Measurements from ENCODE around the gene CDKN1C.

The CDKN1C gene

DNA sequence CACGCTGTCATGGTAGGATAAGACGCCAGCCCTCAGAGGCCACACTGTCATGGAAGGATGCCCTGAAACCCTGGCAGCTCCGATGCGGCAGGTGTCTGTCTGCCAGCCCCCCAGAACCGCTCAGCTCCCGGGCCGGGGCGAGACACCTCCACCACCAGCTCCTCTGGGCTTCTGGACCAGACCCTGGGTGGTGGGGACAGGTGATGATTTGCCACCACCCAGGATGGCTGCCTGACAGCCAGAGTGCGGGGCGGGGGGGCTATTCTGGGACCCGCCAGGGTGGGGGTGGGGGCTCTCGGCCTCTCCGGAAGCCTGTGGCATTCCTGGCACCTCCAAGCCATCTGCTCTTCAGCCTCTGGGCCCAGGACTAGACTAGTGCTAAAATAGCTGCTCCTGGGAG, 34.3 kb upstream of the CDKN1C start:
- H3F3A ChIP-seq (ENCODE audit: insufficient read depth), result no peaks in the 10 kb centered on the region
- H4K20me1 ChIP-seq (ENCODE audit: low read depth, low read length), result no peaks in the 10 kb centered on the region
- H3K36me3 ChIP-seq (ENCODE audit: low read length), result no peaks in the 10 kb centered on the region
- H3K27me3 ChIP-seq (ENCODE audit: low read length), result no peaks in the 10 kb centered on the region
- TF ChIP-seq EZH2phosphoT487 (conservative IDR thresholded peaks at IDR 0.05; ENCODE audit: low read length), result no peak
- TF ChIP-seq, protein P1, sequence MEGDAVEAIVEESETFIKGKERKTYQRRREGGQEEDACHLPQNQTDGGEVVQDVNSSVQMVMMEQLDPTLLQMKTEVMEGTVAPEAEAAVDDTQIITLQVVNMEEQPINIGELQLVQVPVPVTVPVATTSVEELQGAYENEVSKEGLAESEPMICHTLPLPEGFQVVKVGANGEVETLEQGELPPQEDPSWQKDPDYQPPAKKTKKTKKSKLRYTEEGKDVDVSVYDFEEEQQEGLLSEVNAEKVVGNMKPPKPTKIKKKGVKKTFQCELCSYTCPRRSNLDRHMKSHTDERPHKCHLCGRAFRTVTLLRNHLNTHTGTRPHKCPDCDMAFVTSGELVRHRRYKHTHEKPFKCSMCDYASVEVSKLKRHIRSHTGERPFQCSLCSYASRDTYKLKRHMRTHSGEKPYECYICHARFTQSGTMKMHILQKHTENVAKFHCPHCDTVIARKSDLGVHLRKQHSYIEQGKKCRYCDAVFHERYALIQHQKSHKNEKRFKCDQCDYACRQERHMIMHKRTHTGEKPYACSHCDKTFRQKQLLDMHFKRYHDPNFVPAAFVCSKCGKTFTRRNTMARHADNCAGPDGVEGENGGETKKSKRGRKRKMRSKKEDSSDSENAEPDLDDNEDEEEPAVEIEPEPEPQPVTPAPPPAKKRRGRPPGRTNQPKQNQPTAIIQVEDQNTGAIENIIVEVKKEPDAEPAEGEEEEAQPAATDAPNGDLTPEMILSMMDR (IDR thresholded peaks at IDR 0.05; ENCODE audit: insufficient read depth, low read length, poor library complexity, severe bottlenecking), result no peak
- H3K4me2 ChIP-seq (ENCODE audit: low read depth, low read length, poor library complexity, severe bottlenecking), result no peak overlapping the region
- H3K9ac ChIP-seq (ENCODE audit: low read length), result no peak overlapping the region
- H3K79me2 ChIP-seq (ENCODE audit: insufficient read depth, low read length), result no peaks in the 10 kb centered on the region
- H3K9me3 ChIP-seq (ENCODE audit: insufficient read depth, low read length), result no peaks in the 10 kb centered on the region
- H3K27ac ChIP-seq (ENCODE audit: low read depth, low read length), result no peak overlapping the region
- H3K4me3 ChIP-seq (ENCODE audit: insufficient read depth, low read length, poor library complexity, severe bottlenecking), result no peak overlapping the region
- H3K9me2 ChIP-seq (replicated peaks; ENCODE audit: insufficient read depth, low read length), result no peaks in the 10 kb centered on the region
- H2AFZ ChIP-seq (ENCODE audit: low read depth, low read length, severe bottlenecking), result no peak overlapping the region

DNA sequence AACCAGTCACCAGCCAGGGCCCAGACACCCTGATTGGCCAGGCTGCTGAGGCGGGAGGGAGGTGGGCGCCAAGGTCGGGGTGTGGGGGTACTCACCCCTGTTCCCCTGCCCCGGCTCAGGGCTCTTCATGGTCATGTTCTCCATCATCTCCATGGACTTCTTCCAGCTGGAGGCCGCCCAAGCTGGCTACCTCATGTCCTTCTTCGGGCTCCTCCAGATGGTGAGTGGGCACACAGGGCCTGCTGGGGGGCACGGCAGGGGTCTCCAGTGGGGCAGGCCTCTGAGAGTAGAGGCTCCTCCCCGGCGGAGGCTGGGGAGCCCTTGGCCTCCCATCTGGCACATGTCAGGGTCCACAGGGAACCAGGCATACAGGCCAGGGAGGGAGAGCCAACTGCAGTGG, 33.6 kb upstream of the CDKN1C start:
- Histone ChIP-seq H4K20me1 (ENCODE audit: low read depth, low read length) (no peaks in the 10 kb centered on the region), H3F3A (ENCODE audit: insufficient read depth) (0 out of 2 replicates have a peak, but pooled peaks cover 1% of the 10 kb centered on the region), H3K9me2 (replicated peaks; ENCODE audit: insufficient read depth, low read length) (no peaks in the 10 kb centered on the region), H3K27ac (ENCODE audit: low read depth, low read length) (no peak overlapping the region), H2AFZ (ENCODE audit: low read depth, low read length, severe bottlenecking) (no peak overlapping the region), H3K9ac (ENCODE audit: low read length) (no peak overlapping the region), H3K9me3 (ENCODE audit: insufficient read depth, low read length) (no peaks in the 10 kb centered on the region), H3K4me3 (ENCODE audit: insufficient read depth, low read length, poor library complexity, severe bottlenecking) (no peak overlapping the region), H3K36me3 (ENCODE audit: low read length) (no peaks in the 10 kb centered on the region), H3K27me3 (ENCODE audit: low read length) (no peaks in the 10 kb centered on the region), H3K79me2 (ENCODE audit: insufficient read depth, low read length) (no peaks in the 10 kb centered on the region), H3K4me2 (ENCODE audit: low read depth, low read length, poor library complexity, severe bottlenecking) (no peak overlapping the region)
- TF ChIP-seq, protein P1 (IDR thresholded peaks at IDR 0.05; ENCODE audit: insufficient read depth, low read length, poor library complexity, severe bottlenecking), result no peak
- TF ChIP-seq EZH2phosphoT487 (conservative IDR thresholded peaks at IDR 0.05; ENCODE audit: low read length), result no peak

DNA sequence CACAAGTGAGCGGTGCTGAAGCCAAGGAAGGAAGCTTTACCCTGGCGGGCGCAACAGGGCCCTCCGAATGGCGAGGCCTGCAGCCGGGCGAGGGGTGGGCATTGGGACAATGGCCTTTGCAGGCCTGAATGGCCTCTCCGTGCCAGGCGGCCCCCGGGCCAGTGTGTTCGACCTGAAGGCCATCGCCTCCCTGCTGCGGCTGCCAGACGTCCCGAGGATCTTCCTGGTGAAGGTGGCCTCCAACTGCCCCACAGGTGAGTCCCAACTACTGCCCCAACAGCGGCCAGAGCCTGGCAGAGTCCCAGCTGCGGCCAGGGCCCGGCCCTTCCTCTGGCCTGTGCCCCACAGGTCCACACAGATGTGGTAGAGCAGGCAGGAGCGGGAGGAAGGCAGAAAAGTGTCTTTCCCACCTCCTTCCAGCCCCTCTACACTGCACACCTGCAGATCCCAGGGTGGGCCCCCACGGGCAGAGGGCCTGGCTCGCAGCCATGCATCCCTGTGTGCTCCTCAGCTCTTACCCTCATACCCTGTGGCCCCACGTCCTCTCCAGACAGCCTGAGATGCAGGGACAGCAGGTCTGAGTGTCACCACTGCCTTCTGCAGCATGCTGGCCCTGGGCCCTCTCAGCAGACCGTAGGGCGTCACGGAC, 32.4 kb upstream of the CDKN1C start:
- Histone ChIP-seq H2AFZ (ENCODE audit: low read depth, low read length, severe bottlenecking) (no peak overlapping the region), H3K9me3 (ENCODE audit: insufficient read depth, low read length) (no peaks in the 10 kb centered on the region), H3K4me3 (ENCODE audit: insufficient read depth, low read length, poor library complexity, severe bottlenecking) (no peak overlapping the region), H3K9me2 (replicated peaks; ENCODE audit: insufficient read depth, low read length) (no peaks in the 10 kb centered on the region), H4K20me1 (ENCODE audit: low read depth, low read length) (no peaks in the 10 kb centered on the region), H3F3A (ENCODE audit: insufficient read depth) (0 out of 2 replicates have a peak, but pooled peaks cover 3% of the 10 kb centered on the region), H3K9ac (ENCODE audit: low read length) (no peak overlapping the region), H3K4me2 (ENCODE audit: low read depth, low read length, poor library complexity, severe bottlenecking) (no peak overlapping the region), H3K27me3 (ENCODE audit: low read length) (no peaks in the 10 kb centered on the region), H3K36me3 (ENCODE audit: low read length) (no peaks in the 10 kb centered on the region), H3K27ac (ENCODE audit: low read depth, low read length) (no peak overlapping the region), H3K79me2 (ENCODE audit: insufficient read depth, low read length) (no peaks in the 10 kb centered on the region)
- no peak for TF ChIP-seq EZH2phosphoT487 (conservative IDR thresholded peaks at IDR 0.05; ENCODE audit: low read length)
- TF ChIP-seq, protein P1 (IDR thresholded peaks at IDR 0.05; ENCODE audit: insufficient read depth, low read length, poor library complexity, severe bottlenecking), result no peak
